GM18861 (cell line): ENCODE measurements around the gene UNC45A.

ENCODE experiments used
- ATAC-seq: cut with Tn5 transposase; IDR thresholded peaks from one replicate; pipeline ENCODE4 v1.9.1; 2021; ENCODE audit not compliant: unreplicated experiment

The UNC45A gene

DNA sequence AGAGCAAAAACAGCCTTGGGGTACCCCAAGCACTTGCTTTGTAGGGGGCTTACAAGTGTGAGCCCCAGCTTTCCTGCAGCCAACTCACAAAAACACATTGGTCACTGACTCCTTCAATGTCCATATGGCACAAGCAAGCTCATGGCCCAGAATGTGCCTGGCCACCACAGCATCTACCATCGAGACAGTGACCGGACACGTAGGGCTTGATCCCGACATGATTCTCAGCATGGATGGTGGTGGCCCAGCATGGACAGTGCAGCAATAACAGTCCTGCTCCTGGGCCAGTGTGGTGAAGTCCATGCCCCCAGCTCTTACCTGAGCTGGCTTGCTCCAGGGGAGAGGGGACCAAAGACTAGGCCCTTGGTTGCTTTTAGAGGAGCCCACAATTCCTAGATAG lies 6.0 kb downstream of the UNC45A start:
- no peak for ATAC-seq

DNA sequence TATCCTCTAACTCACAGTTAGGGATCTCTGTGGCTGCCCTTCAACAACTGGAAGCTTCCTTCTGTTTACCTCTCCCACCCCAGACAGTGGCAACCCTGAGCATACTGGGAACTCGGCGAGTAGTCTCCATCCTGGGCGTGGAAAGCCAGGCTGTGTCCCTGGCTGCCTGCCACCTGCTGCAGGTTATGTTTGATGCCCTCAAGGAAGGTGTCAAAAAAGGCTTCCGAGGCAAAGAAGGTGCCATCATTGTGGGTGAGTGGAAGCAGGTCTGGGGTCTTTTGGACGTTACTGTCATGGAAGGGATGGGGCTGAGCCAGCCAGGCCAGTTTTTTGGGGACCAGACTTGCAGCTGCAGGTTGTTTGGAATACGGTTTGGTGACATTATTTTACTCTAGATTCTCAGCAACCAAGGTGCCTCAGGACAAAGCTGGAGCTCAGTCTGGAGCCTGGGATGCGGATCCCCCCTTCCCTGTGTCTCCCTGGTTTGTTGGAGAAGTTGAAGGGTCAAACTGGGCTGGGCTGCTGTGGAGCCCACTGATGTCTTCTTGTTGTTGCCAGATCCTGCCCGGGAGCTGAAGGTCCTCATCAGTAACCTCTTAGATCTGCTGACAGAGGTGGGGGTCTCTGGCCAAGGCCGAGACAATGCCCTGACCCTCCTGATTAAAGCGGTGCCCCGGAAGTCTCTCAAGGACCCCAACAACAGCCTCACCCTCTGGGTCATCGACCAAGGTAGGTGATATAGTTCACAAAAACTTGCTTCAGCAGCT lies 7.5 kb downstream of the UNC45A start:
- no peak for ATAC-seq

DNA sequence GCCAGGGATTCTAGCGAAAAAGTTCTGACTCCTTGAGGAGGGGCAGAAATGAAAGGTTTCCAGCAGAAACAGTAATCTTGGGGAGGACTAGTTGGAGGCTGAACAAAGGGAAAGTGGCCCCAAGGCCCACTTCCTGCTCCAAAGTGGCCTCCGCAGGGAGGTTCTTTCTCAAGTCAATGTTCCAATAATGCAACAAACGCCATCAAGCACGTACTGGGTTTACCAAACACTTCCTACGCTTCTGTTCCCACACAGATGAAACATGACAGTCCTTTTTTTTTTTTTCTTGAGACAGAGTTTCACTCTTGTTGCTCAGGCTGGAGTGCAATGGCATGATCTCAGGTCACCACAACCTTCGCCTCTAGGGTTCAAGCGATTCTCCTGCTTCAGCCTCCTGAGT lies 10.0 kb downstream of the UNC45A start:
- no peak for ATAC-seq

DNA sequence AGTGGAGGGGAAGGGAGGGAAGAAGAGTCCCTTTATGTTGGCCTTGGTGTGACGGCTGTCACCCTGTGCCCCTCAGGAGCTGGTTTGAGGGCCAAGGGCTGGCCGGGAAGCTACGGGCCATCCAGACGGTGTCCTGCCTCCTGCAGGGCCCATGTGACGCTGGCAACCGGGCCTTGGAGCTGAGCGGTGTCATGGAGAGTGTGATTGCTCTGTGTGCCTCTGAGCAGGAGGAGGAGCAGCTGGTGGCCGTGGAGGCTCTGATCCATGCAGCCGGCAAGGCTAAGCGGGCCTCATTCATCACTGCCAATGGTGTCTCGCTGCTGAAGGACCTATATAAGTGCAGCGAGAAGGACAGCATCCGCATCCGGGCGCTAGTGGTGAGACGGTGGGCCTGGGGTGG lies 11.5 kb downstream of the UNC45A start:
- ATAC-seq = no peak

DNA sequence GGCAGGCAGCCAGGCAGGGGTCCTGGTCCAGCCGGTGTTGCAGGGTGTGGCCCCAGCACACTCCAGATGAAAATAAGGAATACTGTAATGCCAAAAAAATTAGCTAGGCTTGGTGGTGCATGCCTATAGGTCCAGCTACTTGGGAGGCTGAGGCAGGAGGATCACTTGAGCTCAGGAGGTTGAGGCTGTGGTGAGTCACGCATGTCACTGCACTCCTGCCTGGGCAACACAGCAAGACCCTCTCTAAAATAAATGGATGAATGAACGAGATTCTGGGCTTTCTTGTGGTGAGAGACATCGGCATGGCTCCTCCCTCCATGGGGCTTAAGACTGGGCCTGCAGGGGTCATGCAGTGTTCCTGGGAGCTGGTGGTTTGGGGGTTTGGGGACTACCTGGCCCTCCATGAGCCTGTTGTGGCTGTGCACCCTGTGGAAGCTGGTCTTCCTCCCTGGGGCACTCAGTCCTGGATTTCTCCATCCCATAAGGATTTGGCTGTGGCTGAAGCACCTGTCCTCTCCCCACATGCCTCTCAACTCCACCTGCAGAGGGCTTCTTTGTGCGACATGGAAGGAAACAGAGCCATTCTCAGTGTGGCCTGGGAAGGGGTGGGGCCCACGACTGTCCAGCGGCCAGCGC lies 12.0 kb downstream of the UNC45A start:
- ATAC-seq = no peak

DNA sequence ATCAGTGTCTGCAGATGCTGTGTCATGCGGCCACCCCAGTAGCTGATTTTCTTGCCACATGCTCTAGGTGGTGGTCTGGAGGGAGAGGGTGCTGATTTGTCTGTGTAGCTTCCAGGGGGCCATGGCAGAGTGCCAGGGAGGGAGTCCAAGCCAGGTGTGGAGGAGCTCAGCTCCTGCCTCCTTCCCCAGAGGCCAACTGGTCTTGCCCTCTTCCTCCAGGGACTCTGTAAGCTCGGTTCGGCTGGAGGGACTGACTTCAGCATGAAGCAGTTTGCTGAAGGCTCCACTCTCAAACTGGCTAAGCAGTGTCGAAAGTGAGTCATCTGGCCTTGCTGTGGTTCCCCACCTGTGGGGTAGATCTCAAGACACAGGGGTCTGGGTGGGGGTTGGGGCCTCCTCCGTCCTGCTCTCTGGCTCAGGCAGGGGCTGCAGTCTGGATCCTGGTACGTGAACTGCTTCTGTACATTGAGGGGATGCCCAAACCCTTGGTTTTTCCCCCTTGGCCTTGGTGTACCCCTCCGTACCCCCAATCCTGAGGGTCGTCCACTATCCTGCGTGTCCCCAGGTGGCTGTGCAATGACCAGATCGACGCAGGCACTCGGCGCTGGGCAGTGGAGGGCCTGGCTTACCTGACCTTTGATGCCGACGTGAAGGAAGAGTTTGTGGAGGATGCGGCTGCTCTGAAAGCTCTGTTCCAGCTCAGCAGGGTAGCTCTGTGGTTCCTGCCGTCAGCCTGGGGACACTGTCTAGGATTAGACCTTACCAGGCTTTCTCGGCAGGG lies 12.7 kb downstream of the UNC45A start:
- ATAC-seq = no peak

DNA sequence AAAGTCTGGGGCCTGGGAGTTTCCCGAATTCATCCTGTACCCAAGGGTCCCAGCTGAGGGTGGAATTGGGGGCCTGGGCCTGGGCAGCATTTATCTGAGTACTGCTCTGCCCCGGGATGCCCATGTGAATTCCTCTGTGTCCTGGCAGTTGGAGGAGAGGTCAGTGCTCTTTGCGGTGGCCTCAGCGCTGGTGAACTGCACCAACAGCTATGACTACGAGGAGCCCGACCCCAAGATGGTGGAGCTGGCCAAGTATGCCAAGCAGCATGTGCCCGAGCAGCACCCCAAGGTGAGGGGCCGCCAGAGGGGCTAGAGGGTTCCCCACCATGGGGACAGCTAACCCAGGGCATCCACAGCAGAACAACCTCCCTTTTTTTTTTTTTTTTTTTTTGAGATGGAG lies 13.4 kb downstream of the UNC45A start:
- no peak for ATAC-seq

DNA sequence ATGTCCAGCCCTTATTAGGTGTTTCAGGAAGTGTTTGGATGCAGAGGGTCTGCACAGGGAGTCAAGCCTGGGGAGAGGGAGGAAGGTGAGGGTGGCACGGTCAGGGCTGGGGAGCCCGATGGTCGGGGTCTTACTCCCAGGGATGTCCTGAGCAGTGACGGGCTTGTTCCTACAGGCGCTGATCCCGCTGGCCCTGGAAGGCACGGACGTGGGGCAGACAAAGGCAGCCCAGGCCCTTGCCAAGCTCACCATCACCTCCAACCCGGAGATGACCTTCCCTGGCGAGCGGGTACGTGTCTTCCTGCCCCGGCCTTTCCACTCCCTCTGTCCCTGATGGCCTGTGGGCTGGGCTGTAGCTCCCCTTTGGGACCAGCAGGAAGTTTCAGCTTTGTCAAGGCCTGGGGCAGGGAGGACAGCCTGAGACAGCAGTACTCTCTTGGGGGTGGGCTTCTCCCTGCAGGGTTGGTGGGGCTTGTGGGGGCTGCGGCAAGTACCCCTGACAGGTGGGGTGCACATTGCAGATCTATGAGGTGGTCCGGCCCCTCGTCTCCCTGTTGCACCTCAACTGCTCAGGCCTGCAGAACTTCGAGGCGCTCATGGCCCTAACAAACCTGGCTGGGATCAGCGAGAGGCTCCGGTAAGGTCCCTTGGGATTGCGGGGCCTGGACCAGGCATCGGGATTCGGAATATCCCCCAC lies 15.0 kb downstream of the UNC45A start:
- no peak for ATAC-seq

DNA sequence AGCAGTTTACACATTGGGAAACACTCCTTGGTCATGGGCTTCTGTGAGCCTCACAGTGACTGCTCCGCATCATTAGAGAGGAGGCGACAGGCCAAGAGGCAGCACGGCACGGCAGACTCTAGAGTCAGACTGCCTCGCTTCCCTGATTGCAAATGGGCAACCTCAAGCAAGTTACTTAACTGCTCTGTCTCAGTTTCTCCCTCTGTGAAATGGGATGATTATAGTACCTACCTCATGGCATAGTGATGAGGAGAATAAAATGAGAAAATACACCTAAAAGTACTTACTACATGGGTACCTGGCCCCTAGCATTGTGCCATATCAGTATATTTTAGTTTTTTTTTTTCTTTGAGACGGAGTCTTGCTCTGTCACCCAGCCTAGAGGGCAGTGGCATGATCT lies 15.6 kb downstream of the UNC45A start:
- ATAC-seq = no peak

DNA sequence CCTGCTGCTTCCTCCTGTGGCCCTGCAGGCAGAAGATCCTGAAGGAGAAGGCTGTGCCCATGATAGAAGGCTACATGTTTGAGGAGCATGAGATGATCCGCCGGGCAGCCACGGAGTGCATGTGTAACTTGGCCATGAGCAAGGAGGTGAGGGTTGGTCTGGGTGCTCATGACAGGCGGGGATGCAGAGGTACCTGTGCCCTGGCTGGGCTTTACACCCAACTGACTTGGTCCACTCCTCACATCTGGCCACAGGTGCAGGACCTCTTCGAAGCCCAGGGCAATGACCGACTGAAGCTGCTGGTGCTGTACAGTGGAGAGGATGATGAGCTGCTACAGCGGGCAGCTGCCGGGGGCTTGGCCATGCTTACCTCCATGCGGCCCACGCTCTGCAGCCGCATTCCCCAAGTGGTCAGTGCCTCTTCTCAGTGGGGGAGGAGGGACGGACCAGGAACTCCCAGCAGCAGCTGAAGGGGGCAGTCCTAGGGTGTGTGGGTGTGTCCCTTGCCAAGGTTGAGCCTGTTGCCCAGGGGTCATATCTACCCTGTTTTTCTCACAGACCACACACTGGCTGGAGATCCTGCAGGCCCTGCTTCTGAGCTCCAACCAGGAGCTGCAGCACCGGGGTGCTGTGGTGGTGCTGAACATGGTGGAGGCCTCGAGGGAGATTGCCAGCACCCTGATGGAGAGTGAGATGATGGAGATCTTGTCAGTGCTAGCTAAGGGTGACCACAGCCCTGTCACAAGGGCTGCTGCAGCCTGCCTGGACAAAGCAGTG lies 18.0 kb downstream of the UNC45A start:
- ATAC-seq = no peak

DNA sequence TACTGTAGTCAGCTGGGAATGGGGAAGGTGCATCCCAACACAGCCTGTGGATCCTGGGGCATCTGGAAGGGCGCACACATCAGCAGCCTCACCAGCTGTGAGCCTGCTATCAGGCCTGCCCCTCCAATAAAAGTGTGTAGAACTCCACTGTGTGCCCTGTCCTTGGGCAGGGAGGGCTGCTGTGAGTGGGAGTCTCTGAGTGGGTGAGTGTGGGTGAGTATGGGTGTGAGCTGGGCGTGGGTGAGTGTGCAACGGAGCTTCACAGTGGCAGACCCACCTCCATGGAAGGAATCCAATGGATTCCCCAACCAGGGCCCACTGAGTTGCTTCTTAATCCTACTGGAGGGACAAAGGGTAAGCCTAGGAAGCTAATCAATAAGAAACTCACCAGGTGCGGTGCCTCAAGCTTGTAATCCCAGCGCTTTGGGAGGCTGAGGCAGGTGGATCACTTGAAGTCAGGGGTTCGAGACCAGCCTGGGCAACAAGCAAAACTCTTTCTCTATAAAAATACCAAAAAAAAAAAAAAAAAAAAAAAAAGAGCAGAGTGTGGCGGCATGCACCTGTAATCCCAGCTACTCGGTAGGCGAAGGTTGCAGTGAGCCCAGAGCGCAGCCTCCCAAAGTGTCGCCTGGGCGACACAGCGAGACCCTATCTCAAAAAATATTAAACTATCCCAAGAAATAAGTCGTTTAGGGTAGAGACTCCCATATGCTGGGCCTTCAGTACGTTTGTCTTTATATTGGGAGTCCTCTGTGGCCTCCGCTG lies 19.0 kb downstream of the UNC45A start:
- no peak for ATAC-seq

DNA sequence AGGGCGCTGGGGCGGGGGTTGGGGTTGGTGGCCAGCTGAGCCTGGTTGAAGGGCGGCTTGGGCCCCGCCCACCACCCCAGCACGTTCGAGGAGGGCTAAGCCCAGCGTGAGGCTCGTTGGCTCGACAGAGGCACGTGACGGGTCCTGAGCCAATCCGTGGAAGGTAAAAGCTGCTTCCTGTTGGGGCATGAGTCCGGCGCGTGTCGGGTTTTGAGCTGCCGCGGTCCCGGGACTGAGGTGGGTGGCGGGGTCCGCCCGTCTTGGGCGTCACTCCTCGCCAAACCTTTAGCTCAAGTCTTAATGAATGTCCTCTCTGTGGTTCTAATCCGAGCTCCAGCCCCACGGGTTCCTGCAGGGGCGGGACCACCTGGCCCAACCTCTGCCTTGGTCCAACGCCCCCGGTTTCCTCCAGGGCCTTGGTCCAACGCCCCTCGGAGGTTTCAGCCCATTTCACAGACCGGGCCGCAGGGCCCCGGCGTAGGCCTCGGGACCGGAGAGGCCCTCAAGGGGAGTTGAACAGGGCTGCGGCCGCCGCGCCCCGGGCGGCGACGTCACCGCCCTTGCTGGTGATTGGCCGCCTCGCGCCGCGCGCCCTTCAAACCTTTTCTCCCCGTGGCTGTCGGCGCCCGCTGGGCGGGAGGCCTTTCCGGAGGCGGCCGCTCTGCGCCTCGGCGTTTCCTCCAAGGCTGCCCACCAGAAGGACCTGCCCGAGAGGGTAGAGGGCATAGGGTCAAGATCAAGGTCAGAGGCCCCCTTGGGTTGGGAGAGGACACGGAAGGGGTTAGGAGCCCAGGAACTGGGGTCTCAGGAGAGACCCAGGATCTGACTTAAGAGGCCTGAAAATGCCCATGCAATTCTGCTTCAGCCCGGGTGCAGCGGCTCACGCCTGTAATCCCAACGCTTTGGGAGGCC lies 19.9 kb downstream of the UNC45A start, which contains the start of gene RCCD1:
TSS of gene RCCD1 (plus strand) at position 173 of the 912 bp plus-strand sequence. CDS start 1,851 bp downstream, outside the sequence.
- peak; percentile 87 for ATAC-seq

DNA sequence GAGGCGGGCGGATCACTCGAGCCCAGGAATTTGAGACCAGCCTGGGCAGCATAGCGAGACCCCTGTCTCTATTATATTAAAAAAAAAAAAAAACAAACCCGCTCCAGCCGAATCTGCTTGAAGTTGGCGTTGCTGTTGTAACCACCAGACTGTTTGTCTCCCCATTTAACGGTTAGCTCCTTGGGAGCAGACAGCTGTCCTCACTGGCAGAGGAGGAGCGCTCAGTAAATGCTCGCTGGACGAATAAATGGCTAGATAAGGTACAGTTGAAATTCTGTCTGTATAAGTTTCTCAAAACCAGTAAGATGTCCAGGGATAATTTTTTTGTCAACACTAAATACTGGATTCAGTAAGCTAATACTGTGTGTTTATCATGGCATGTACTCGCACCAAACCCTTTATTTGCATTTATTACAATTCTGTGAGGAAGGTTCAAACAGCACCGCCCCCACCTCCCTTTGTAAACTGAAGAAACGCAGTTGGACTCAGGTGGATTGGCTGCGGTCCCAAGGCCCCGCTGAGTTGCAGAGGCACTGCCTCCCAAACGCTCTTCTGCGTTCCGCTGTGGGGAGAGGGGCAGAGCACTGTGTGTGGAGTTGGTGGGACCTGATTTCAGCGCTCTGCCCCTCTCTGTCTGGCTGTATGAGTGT lies 20.7 kb downstream of the UNC45A start:
- no peak for ATAC-seq

DNA sequence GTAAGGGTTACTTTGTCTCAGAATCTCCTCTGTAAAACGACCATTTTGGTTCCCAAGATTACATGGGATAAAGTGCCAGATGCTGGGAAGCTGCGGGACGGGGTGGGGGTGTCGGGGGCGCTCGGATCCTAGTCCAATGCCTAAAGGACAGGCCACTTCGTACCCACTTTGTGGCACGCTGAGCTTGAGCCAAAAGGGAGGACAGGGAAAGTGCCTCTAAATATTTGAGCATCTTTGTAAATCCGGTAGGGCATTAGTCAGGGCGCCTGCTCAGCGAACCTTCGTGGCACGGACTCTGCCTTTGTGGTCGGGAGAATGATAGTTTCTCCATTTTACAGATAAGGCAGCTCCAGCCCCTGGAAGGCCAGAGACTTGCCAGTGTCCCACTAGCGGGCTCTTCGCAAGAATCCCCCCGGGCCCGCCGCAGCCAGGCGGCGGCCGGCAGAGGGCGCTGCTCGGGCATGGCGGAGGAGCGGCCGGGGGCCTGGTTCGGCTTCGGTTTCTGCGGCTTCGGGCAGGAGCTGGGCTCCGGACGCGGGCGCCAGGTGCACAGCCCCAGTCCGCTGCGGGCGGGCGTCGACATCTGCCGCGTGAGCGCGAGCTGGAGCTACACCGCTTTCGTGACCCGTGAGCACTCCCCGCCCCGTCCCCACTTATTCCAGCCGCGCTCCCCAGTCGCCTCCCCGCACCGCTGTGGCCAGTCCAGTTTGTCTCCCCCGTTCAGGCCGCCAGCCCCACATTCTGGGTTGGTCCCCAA lies 21.4 kb downstream of the UNC45A start:
- ATAC-seq = no peak

DNA sequence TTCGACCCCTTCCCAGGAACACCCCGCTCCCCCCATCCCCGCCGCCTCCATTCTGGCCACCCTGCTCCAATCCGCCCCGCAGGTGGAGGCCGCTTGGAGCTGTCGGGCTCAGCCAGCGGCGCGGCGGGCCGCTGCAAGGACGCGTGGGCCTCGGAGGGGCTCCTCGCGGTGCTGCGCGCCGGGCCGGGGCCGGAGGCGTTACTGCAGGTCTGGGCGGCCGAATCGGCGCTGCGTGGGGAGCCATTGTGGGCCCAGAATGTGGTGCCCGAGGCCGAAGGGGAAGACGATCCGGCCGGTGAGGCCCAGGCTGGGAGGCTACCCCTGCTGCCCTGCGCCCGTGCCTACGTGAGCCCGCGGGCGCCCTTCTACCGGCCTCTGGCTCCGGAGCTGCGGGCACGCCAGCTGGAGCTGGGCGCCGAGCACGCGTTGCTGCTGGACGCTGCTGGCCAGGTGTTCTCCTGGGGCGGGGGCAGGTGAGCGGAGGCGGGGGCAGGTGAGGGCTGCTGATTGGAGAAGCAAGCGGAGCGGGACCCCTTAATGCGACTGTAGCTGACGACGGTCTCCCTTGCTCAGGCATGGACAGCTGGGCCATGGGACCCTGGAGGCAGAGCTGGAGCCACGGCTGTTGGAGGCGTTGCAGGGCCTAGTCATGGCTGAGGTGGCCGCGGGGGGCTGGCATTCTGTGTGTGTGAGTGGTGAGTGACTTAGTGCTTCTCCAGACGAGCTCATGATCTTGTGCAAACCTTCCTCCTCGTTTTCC lies 22.1 kb downstream of the UNC45A start:
- no peak for ATAC-seq

DNA sequence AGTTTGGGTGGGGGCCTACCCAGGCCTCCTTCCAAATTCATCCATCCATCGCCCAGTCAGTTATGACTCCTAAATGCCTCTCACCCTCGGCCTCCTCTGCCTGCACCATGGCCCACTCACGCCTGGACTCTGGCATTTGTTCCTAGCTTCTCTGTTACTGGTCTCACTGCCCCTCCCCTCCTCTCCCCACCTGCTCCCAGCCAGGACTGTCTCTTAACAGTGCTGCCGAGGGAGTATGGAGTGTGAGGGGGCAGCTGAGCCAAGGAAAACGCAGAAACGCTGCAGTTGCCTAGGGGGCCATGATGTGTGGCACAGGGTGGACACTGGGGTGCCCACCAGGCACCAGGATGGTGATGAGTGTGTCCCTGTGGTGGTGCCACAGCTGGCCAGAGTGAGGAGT lies 22.7 kb downstream of the UNC45A start:
- ATAC-seq = no peak
